Panc1 (cell line): ENCODE data around the gene ALKBH6. TPM values are rescaled to one million over a fixed set of nuclear protein-coding genes. Genes with fewer than 3 reads are reported as not detected.

Source experiments
- ATAC-seq: fragments of 200-7000 bp; cut with Tn5 transposase; 2 replicates; pipeline ENCODE4 v1.9.1; 2020; ENCODE audit warnings: mild to moderate bottlenecking, moderate library complexity
- Bru-seq: library from RNA; stranded (reverse); fragments of 400-500 nt; gene quantifications from one replicate; lab custom pipeline; 2021; lab: Mats Ljungman, UMichigan
- BruChase-seq, 2 experiments: library from RNA; stranded (reverse); fragments of 400-500 nt; gene quantifications; one replicate each; lab custom pipeline; 2021; lab: Mats Ljungman, UMichigan
- BruUV-seq: library from RNA; stranded (reverse); fragments of 400-500 nt; replicated peaks from 2 replicates; lab custom pipeline; 2021; lab: Mats Ljungman, UMichigan
- CTCF ChIA-PET: fragments of 300-600 bp; sonication (Branson Sonifier 250); formaldehyde crosslinking; loops from one replicate; lab custom pipeline; 2022; ENCODE audit warnings: antibody characterized with exemption; lab: Charles Lee
- POLR2A ChIA-PET: fragments of 300-600 bp; sonication (Branson Sonifier 250); formaldehyde crosslinking; loops from one replicate; lab custom pipeline; 2022; ENCODE audit warnings: antibody characterized with exemption; lab: Charles Lee
- DNase-seq: peaks from one replicate; pipeline ENCODE4 v3.0.0-alpha.2; 2010; ENCODE audit warnings: low read depth, low spot score
- H3K27ac ChIP-seq: 2 replicates; pipeline ENCODE4 v1.5.1; 2011; ENCODE audit warnings: mild to moderate bottlenecking, low read length, inconsistent platforms
- H3K27me3 ChIP-seq: fragments of 200-500 bp; sonication (Bioruptor generic); 2 replicates; pipeline ENCODE4 v1.6.0; 2014; ENCODE audit warnings: low read length, inconsistent platforms; ENCODE audit not compliant: control insufficient read depth, insufficient read depth
- H3K36me3 ChIP-seq: fragments of 200-500 bp; sonication (Bioruptor generic); 2 replicates; pipeline ENCODE4 v1.5.1; 2014; ENCODE audit warnings: inconsistent platforms, mild to moderate bottlenecking, low read length, moderate library complexity; ENCODE audit not compliant: control insufficient read depth, insufficient read depth
- H3K4me1 ChIP-seq: 2 replicates; pipeline ENCODE4 v1.5.1; 2011; ENCODE audit warnings: inconsistent platforms, mild to moderate bottlenecking, low read length, moderate library complexity; ENCODE audit not compliant: control insufficient read depth, insufficient read depth
- H3K4me3 ChIP-seq, 2 experiments: 2 replicates each; pipeline ENCODE4 v1.5.1; 2011 to 2012; ENCODE audit warnings: low read depth in 2 of 2, low read length in 2 of 2, mild to moderate bottlenecking in 2 of 2, inconsistent platforms in 1 of 2, moderate library complexity in 1 of 2
- H3K9me3 ChIP-seq: fragments of 200-500 bp; sonication (Bioruptor generic); 2 replicates; pipeline ENCODE4 v1.5.1; 2014; ENCODE audit warnings: low read depth, mild to moderate bottlenecking, inconsistent platforms, low read length, moderate library complexity; ENCODE audit not compliant: control insufficient read depth, insufficient read depth
- POLR2AphosphoS5 ChIP-seq: IDR thresholded peaks from 2 replicates; pipeline ENCODE4 v1.6.1; 2012; ENCODE audit warnings: mild to moderate bottlenecking, low read depth, low read length, moderate library complexity
- SIN3A ChIP-seq: IDR thresholded peaks from 2 replicates; pipeline ENCODE4 v1.6.1; 2012; ENCODE audit warnings: low read depth, mild to moderate bottlenecking, low read length, moderate library complexity, borderline replicate concordance; ENCODE audit not compliant: insufficient read depth
- TCF7L2 ChIP-seq: IDR thresholded peaks from 2 replicates; pipeline ENCODE4 v1.6.1; 2011; ENCODE audit warnings: mild to moderate bottlenecking, low read depth, low read length, inconsistent platforms
- in situ Hi-C: cut with HindIII; loops from 2 replicates; pipeline ENCODE4 v1.10.0; 2016; ENCODE audit warnings: low sequenced_read_pairs, low pct_unique_long_range_greater_than_20kb
- intact Hi-C: fragments of 100-400 bp; cut with micrococcal nuclease; formaldehyde crosslinking; loops from one replicate; pipeline ENCODE4 v1.10.0; 2022; ENCODE audit not compliant: unreplicated experiment
- long read RNA-seq: library from polyadenylated mRNA; unstranded; transcript quantifications from one replicate; pipeline ENCODE4 v2.0.0, GENCODE V29; 2021; ENCODE audit not compliant: unreplicated experiment
- polyA plus RNA-seq: library from polyadenylated mRNA; unstranded; fragments of >200 nt; gene quantifications from one replicate; pipeline ENCODE4 v1.2.1, GENCODE V29; 2012; ENCODE audit warnings: missing spikeins; ENCODE audit not compliant: insufficient read length
- total RNA-seq: library from RNA; stranded (reverse); gene quantifications from one replicate; pipeline ENCODE4 v1.2.1, GENCODE V29; 2021; ENCODE audit not compliant: unreplicated experiment
- TF ChIP-seq, protein P1 (sequence below), 2 experiments: IDR thresholded peaks; 2 replicates each; pipeline ENCODE4 v1.6.1; 2011 to 2012; ENCODE audit warnings: low read depth in 2 of 2, control low read depth in 1 of 2, low read length in 1 of 2, mild to moderate bottlenecking in 1 of 2, moderate library complexity in 1 of 2; ENCODE audit not compliant: insufficient read depth in 1 of 2
- TF ChIP-seq, protein P2 (sequence below): fragments of 450-650 bp; IDR thresholded peaks from 2 replicates; pipeline ENCODE4 v1.5.1; 2017; ENCODE audit warnings: mild to moderate bottlenecking

ALKBH6 gene
- total RNA-seq (44.8 TPM), Bru-seq, nascent RNA (percentile 78 among the genes with signal in this experiment), BruChase-seq, experiment 1, labeled RNA remaining after a 2-hour chase (percentile 91 among the genes with signal in this experiment), BruChase-seq, experiment 2, labeled RNA remaining after a 6-hour chase (percentile 85 among the genes with signal in this experiment)
- 50.3 TPM for polyA plus RNA-seq
- long read RNA-seq, transcript ALKBH6-202 (7 exons, 973 nt), result major isoform, 15 of 49 reads
- long read RNA-seq, partial matches to known transcripts, result 5 of 49 reads
- long read RNA-seq, other reads (novel, unspliced or antisense), result 24 of 49 reads

DNA sequence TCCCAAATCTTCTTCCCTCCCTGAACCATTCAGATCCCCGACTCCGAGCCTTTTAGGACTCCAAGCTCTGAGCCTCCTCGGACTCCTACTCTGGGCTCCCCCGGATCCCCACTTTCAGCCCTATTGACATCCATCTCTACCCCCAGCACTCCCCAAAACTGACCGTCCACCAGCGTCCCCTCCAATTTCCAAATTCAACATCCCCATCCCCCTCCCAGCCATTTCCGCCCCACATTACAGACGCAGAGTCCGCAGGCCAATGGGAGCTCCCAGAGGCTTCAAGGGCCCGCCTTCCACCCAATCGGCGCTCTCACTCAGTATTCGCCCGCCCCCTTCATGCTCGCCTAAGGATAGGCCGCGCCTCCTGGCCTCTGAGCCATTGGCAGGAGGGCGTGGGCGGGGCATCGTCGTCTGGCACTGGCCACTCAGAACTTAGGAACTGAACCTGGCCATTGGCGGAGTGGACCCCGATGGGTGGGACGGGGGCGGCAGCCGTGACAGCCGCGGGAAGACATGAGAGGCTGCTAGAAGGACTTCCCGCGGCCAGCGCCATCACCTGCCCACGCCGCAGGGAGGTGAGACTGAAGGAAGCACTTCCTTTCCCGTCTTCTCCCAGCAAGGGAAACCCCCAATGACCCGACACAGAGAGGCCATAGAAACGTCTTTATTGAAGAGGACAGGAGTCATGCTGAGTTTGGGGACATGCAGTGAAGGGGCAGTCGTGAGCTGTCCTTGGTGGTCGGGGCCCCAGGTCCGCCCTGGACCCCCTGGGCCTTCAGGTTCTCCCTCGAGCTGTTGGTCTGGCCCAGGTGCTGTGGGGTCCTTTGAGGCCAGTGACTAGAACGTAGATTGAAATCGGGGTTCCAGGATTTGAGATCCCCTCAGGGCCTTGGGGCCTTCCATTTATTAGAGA is at the start of gene ALKBH6:
TSS of gene ALKBH6 (minus strand) at position 202 of the 913 bp plus-strand sequence. CDS start 816 bp downstream, outside the sequence.
- POLR2A ChIA-PET, result interaction anchor here (0.5 to 0.6 kb wide), 4 partner anchors 12 to 387 kb away, joined by 3 to 10 read pairs (median 6); no protein-coding TSS in a partner anchor
- H3K9me3 ChIP-seq, result no peaks in the 10 kb centered on the region
- CTCF ChIA-PET, result no interaction called here
- peak within 1 kb of the TSS; percentile 91 for H3K27ac ChIP-seq
- ATAC-seq (peak; percentile 98), DNase-seq (peak; percentile 94)
- H3K27me3 ChIP-seq, result no peaks in the 10 kb centered on the region
- TSS peak; percentile 91 for BruUV-seq
- in situ Hi-C loops (no loop called here), intact Hi-C loops (no loop called here)
- H3K36me3 ChIP-seq, result no peaks in the 10 kb centered on the region
- TF ChIP-seq POLR2AphosphoS5 (peak; percentile 61; the same call in 1 of the 2 replicates), TCF7L2 (peak; percentile 21; the same call in 1 of the 2 replicates)
- TF ChIP-seq, protein P1, sequence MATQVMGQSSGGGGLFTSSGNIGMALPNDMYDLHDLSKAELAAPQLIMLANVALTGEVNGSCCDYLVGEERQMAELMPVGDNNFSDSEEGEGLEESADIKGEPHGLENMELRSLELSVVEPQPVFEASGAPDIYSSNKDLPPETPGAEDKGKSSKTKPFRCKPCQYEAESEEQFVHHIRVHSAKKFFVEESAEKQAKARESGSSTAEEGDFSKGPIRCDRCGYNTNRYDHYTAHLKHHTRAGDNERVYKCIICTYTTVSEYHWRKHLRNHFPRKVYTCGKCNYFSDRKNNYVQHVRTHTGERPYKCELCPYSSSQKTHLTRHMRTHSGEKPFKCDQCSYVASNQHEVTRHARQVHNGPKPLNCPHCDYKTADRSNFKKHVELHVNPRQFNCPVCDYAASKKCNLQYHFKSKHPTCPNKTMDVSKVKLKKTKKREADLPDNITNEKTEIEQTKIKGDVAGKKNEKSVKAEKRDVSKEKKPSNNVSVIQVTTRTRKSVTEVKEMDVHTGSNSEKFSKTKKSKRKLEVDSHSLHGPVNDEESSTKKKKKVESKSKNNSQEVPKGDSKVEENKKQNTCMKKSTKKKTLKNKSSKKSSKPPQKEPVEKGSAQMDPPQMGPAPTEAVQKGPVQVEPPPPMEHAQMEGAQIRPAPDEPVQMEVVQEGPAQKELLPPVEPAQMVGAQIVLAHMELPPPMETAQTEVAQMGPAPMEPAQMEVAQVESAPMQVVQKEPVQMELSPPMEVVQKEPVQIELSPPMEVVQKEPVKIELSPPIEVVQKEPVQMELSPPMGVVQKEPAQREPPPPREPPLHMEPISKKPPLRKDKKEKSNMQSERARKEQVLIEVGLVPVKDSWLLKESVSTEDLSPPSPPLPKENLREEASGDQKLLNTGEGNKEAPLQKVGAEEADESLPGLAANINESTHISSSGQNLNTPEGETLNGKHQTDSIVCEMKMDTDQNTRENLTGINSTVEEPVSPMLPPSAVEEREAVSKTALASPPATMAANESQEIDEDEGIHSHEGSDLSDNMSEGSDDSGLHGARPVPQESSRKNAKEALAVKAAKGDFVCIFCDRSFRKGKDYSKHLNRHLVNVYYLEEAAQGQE (IDR thresholded peaks at IDR 0.05; ENCODE audit: insufficient read depth in 1 of 2, low read depth in 2 of 2, low read length in 1 of 2), result peak; percentile 68 to 79; a peak in 3 of 4 replicates
- TF ChIP-seq, protein P2, sequence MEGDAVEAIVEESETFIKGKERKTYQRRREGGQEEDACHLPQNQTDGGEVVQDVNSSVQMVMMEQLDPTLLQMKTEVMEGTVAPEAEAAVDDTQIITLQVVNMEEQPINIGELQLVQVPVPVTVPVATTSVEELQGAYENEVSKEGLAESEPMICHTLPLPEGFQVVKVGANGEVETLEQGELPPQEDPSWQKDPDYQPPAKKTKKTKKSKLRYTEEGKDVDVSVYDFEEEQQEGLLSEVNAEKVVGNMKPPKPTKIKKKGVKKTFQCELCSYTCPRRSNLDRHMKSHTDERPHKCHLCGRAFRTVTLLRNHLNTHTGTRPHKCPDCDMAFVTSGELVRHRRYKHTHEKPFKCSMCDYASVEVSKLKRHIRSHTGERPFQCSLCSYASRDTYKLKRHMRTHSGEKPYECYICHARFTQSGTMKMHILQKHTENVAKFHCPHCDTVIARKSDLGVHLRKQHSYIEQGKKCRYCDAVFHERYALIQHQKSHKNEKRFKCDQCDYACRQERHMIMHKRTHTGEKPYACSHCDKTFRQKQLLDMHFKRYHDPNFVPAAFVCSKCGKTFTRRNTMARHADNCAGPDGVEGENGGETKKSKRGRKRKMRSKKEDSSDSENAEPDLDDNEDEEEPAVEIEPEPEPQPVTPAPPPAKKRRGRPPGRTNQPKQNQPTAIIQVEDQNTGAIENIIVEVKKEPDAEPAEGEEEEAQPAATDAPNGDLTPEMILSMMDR, result no peak
- peaks cover 18% of the 10 kb centered on the region for H3K4me1 ChIP-seq
- H3K4me3 ChIP-seq, result peak within 1 kb of the TSS; percentile 74 to 97

DNA sequence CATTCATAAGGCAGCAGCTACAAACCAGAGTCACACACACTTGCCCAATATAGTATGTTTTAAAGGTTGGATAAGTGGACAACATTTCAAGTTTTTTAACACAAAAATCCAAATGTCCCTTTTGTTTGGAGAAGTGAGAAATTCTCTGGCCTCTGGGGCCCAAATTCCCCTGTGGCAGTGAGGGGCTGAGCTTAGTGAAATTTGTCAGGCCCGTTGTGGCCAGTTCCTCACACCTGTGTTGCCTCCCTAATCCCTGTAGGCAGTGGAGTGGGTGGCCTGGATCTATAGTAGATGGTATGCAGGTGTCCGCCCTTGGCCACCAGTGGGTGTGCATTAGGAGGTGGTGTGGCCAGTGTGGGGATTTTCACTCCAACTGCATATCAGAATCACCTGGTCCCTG is 47.4 kb upstream of the ALKBH6 start:
- ChIA-PET CTCF (no interaction called here), POLR2A (interaction anchor here (0.7 kb wide), 2 partner anchors 41 to 192 kb away, joined by 3 read pairs; no protein-coding TSS in a partner anchor)
- Histone ChIP-seq H3K27me3 (no peaks in the 10 kb centered on the region), H3K27ac (no peak overlapping the region), H3K4me1 (peaks cover 4% of the 10 kb centered on the region), H3K9me3 (no peaks in the 10 kb centered on the region), H3K4me3 (no peak overlapping the region), H3K36me3 (peaks cover 21% of the 10 kb centered on the region)
- no TSS peak for BruUV-seq
- ATAC-seq (no peak), DNase-seq (no peak)
- TF ChIP-seq, protein P2, result no peak
- TF ChIP-seq, protein P1 (IDR thresholded peaks at IDR 0.05; ENCODE audit: insufficient read depth in 1 of 2, low read depth in 2 of 2, low read length in 1 of 2), result no peak
- no peak for TF ChIP-seq TCF7L2
- TF ChIP-seq POLR2AphosphoS5, result no peak
- no peak for TF ChIP-seq SIN3A
- intact Hi-C loops (no loop called here), in situ Hi-C loops (no loop called here)
